Thyroid gland (tissue), 4 donors: ENCODE results near the gene ADD1.

Experiments
- POLR2A ChIP-seq, 2 donors: fragments of 450-650 bp; IDR thresholded peaks; one replicate each; pipeline ENCODE4 v1.6.1; 2017; ENCODE audit warnings: antibody characterized with exemption in 2 of 2, mild to moderate bottlenecking in 2 of 2, moderate library complexity in 1 of 2
- TF ChIP-seq, protein P1 (sequence below), 6 experiments: fragments of 200-600 bp in 3 of 6; fragments of 450-650 bp in 3 of 6; sonication (generic) in 3 of 6; IDR thresholded peaks; one replicate each; pipeline ENCODE4 v1.5.1; 2016 to 2019; ENCODE audit warnings: antibody characterized with exemption in 6 of 6, mild to moderate bottlenecking in 2 of 6, inconsistent platforms in 1 of 6, moderate library complexity in 1 of 6

DNA sequence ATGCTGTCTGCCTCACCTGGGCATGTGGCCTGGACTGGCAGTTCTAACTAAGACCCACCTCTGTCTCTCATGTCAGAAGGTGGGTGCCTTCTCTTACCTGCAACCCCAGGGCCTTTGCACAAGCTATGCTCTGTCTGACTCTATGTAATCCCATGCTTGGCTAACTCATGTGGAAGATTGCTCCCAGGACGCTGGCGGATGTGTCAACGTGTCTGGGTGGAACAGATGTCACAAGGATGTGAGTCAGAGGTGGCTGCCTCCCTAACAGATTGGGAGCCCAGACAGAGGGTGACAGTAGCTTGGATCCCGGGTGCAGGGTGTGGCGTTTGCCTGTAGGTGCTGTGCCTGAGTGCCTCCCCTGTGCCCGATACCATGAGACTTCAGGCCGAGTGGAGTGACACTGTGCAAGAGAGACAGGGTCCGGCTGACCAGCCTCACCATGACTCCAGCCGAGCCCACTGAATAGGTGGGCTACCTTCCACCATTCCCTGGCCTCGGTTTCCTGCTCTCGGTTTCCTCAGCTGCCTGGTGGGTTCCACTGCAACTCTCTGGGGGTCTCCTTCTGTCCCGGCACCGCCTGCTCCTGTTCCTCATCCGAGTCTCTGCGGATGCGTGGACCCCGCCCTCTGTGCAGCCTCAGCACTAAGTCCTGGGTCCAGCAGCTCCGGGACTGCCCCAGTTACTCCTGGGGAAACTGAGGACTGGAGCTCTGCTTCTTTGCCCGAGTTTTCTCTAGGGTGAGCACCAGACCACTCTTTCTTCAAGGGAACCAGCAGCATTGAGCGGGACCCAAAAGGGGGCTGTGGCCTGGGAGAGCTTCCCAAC lies 39.8 kb upstream of the ADD1 start:
- TF ChIP-seq, protein P1, sequence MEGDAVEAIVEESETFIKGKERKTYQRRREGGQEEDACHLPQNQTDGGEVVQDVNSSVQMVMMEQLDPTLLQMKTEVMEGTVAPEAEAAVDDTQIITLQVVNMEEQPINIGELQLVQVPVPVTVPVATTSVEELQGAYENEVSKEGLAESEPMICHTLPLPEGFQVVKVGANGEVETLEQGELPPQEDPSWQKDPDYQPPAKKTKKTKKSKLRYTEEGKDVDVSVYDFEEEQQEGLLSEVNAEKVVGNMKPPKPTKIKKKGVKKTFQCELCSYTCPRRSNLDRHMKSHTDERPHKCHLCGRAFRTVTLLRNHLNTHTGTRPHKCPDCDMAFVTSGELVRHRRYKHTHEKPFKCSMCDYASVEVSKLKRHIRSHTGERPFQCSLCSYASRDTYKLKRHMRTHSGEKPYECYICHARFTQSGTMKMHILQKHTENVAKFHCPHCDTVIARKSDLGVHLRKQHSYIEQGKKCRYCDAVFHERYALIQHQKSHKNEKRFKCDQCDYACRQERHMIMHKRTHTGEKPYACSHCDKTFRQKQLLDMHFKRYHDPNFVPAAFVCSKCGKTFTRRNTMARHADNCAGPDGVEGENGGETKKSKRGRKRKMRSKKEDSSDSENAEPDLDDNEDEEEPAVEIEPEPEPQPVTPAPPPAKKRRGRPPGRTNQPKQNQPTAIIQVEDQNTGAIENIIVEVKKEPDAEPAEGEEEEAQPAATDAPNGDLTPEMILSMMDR (IDR thresholded peaks at IDR 0.05), result no peak
- TF ChIP-seq POLR2A (IDR thresholded peaks at IDR 0.05), result no peak
